Caki2 (cell line): ENCODE measurements around the gene PSPH. TPM values are rescaled to one million over a fixed set of nuclear protein-coding genes. Genes with fewer than 3 reads are reported as not detected.
A peak's percentile ranks its signal among the peaks of the same experiment; 100 is the strongest.

ENCODE experiments used
- DNase-seq: peaks from one replicate; pipeline ENCODE4 v3.0.0-alpha.2; 2015; ENCODE audit warnings: low read depth
- in situ Hi-C: cut with HindIII; loops from 2 replicates; pipeline ENCODE4 v1.10.0; 2016; ENCODE audit warnings: low sequenced_read_pairs, low pct_unique_long_range_greater_than_20kb, mixed read lengths
- total RNA-seq: library from RNA; depleted of rRNA; stranded (reverse); fragments of >200 nt; shearing (Covaris generic); gene quantifications from 2 replicates; pipeline ENCODE4 v1.2.3, GENCODE V29; 2014; ENCODE audit warnings: low replicate concordance; rRNA removed

The PSPH gene
- total RNA-seq, 1 experiment from 2014 or later, result 150 TPM

- in situ Hi-C loops, result no loop called here
- DNase-seq, result no peak
Observed at GRCh38 chr7:55965805-55966421, 85.3 kb downstream of the PSPH start.

DNA sequence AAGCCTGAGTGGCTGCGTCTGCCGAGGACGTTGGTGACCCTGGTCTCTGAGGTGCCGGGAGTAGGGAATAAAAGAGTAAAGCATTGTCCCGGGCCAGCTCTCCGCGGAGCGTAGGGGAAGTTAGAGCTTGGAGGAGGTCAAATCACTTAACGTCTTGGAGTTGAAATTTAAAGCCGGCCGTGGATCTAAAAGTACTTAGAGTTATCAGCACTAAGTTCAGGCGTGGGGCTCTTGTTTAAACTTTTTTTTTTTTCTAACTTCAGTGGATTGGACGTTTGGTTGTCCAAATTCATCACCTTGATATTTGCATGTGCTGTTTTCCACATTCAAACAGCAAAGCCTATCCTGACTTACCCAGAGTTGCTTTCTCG, 86.2 kb downstream of the PSPH start:
- in situ Hi-C loops, result no loop called here
- DNase-seq, result peak; percentile 79

GRCh38 chr7:55964261-55965099, 86.8 kb downstream of the PSPH start, which contains the start of gene NIPSNAP2:
TSS of gene NIPSNAP2 (plus strand) at chr7:55964585. CDS start at chr7:55964610, 25 bp downstream.
- in situ Hi-C loops, result no loop called here
- no peak for DNase-seq

- in situ Hi-C loops, result no loop called here
- DNase-seq, result no peak
Observed at GRCh38 chr7:55963584-55964168, 87.6 kb downstream of the PSPH start.

DNA sequence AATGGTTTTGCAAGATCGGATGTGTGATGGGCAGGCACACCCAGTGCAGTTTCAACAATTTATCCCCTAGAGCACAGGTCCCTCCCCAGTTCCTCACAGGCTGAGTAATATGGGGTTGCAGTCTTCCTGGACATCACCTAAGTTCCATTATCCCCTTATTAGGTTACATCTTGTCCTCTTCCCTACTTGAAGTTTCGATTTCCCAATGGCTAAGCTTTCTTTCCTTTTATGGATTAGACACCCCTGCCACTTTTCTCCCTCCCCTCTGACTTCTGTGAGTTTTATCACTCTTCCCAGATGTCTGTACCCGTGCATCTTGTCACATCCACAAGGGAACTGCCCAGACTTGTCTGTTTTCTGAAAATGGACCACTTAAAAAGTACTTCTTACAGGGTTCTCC, 89.2 kb downstream of the PSPH start:
- DNase-seq, result no peak
- in situ Hi-C loops, result no loop called here

Other genes starting within 250 kb of the PSPH start
- gene SEPTIN14, start 188.7 kb downstream of the PSPH start, total RNA-seq, result not detected in 2 replicates
- gene ZNF713, start 164.0 kb downstream of the PSPH start, total RNA-seq, result 0.09 TPM in 1 of 2 replicates, not detected in the other
- gene MRPS17, start 99.6 kb downstream of the PSPH start, total RNA-seq, result 21.8 and 27.3 TPM in 2 replicates
- gene NIPSNAP2, start 86.9 kb downstream of the PSPH start, total RNA-seq, result 6.8 and 17.0 TPM in 2 replicates
- gene CCT6A, start 321 bp upstream of the PSPH start, total RNA-seq, result 498 and 549 TPM in 2 replicates
- 239 and 292 TPM in 2 replicates for gene SUMF2, start 12.8 kb upstream of the PSPH start, total RNA-seq
- gene PHKG1, start 41.5 kb upstream of the PSPH start, total RNA-seq, result 1.3 TPM in 1 of 2 replicates, not detected in the other
- 762 and 771 TPM in 2 replicates for gene CHCHD2, start 55.0 kb upstream of the PSPH start, total RNA-seq
- gene NUPR2, start 65.0 kb upstream of the PSPH start, total RNA-seq, result not detected in 2 replicates